MCF 10A (cell line): ENCODE measurements around the gene ARVCF. TPM values are rescaled to one million over a fixed set of nuclear protein-coding genes. Genes with fewer than 3 reads are reported as not detected.

Source experiments
- BruUV-seq: library from RNA; stranded (reverse); fragments of 400-500 nt; replicated peaks from 2 replicates; lab custom pipeline; 2021; lab: Mats Ljungman, UMichigan
- CTCF ChIA-PET: fragments of 300-600 bp; sonication (Branson Sonifier 250); formaldehyde crosslinking; extraction: SDS; loops from one replicate; lab custom pipeline; 2021; ENCODE audit warnings: antibody characterized with exemption, inconsistent platforms; lab: Yijun Ruan, JAX
- POLR2A ChIA-PET: fragments of 300-600, 350-650 bp; sonication (Branson Sonifier 250); formaldehyde crosslinking; extraction: SDS; loops from one replicate; lab custom pipeline; 2020; ENCODE audit warnings: antibody characterized with exemption, inconsistent platforms; lab: Yijun Ruan, JAX
- DNase-seq: peaks from one replicate; pipeline ENCODE4 v3.0.0-alpha.2; 2018; ENCODE audit not compliant: unreplicated experiment
- H3K27ac Mint-ChIP-seq: one replicate; pipeline ENCODE4 v1.8.0; 2022; ENCODE audit warnings: mild to moderate bottlenecking, low read depth, mixed read lengths; ENCODE audit not compliant: unreplicated experiment
- H3K27me3 Mint-ChIP-seq: one replicate; pipeline ENCODE4 v1.8.0; 2022; ENCODE audit warnings: mixed read lengths; ENCODE audit not compliant: insufficient read depth, unreplicated experiment
- H3K36me3 Mint-ChIP-seq: one replicate; pipeline ENCODE4 v1.8.0; 2022; ENCODE audit warnings: mild to moderate bottlenecking, moderate library complexity, mixed read lengths; ENCODE audit not compliant: insufficient read depth, unreplicated experiment
- H3K4me1 Mint-ChIP-seq: one replicate; pipeline ENCODE4 v1.8.0; 2022; ENCODE audit warnings: mixed read lengths; ENCODE audit not compliant: insufficient read depth, unreplicated experiment
- H3K4me3 Mint-ChIP-seq: one replicate; pipeline ENCODE4 v1.8.0; 2022; ENCODE audit warnings: mild to moderate bottlenecking, moderate library complexity, mixed read lengths; ENCODE audit not compliant: unreplicated experiment
- H3K9me3 Mint-ChIP-seq: one replicate; pipeline ENCODE4 v1.8.0; 2022; ENCODE audit warnings: mixed read lengths; ENCODE audit not compliant: unreplicated experiment
- CTCF ChIP-seq: fragments of 200-600 bp; IDR thresholded peaks from one replicate; pipeline ENCODE4 v1.8.0; 2022; ENCODE audit warnings: antibody characterized with exemption, mild to moderate bottlenecking; ENCODE audit not compliant: unreplicated experiment
- intact Hi-C: fragments of 100-400 bp; cut with micrococcal nuclease; formaldehyde crosslinking; loops from 2 replicates; pipeline ENCODE4 v1.14.1; 2022
- total RNA-seq: library from RNA; stranded (reverse); gene quantifications from 2 replicates; pipeline ENCODE4 v1.2.3, GENCODE V29; 2022

Gene ARVCF
- total RNA-seq, 1 experiment from 2014 or later, result 7.5 TPM

DNA sequence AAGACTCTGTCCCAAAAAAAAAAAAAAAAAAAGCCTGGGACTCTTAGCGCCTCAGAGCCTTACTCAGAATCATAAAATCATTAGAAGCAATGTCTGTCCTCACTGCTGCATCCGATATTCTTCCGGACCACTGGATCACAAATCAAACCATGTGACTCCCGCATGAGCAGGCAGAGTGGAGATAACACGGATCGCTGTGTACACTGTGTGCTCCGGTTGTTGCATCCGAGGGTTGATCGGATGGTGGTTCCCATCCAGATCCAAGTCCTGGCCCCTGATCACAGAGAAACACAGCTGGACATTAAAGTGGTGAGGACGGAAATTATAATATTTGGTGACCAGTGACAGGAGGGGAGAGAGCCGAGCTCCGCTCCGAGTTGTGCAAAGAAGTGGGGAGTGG, 65.3 kb downstream of the ARVCF start:
- ChIA-PET POLR2A (no interaction called here), CTCF (interaction anchor here (0.6 to 1.9 kb wide), 5 partner anchors 11 to 233 kb away, joined by 3 to 4 read pairs (median 3); no protein-coding TSS in a partner anchor)
- BruUV-seq, result no TSS peak
- Mint-ChIP-seq H3K9me3 (no peaks in the 10 kb centered on the region), H3K27me3 (no peaks in the 10 kb centered on the region), H3K4me3 (no peak overlapping the region), H3K27ac (no peak overlapping the region), H3K4me1 (peaks cover 14% of the 10 kb centered on the region), H3K36me3 (peaks cover 28% of the 10 kb centered on the region)
- no peak for DNase-seq
- intact Hi-C loops, result no loop called here
- TF ChIP-seq CTCF, result no peak

DNA sequence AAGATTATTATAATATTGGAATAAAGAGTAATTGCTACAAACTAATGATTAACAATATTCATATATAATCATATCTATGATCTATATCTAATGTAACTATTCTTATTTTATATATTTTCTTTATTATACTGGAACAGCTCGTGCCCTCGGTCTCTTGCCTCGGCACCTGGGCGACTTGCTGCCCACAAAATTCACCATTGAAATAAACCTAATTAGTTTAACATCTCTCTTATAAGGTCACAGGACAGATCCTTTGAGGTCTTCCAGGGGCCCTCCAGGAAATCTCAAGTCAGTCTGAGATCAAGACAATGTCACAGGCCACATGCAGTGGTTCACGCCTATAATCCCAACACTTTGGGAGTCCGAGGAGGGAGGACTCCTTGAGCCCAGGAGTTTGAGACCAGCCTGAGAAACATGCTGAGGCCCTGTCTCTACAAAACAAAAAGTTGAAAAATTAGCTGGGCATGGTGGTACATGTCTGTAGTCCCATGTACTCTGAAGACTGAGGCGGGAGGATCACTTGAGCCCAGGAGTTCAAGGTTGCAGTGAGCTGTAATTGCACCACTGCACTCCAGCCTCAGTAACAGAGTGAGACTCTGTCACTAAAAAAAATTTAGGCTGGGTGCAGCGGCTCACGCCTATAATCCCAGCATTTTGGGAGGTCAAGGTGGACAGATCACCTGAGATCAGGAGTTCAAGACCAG, 68.4 kb downstream of the ARVCF start:
- BruUV-seq, result no TSS peak
- intact Hi-C loops, result no loop called here
- Mint-ChIP-seq H3K4me3 (no peak overlapping the region), H3K9me3 (no peaks in the 10 kb centered on the region), H3K27me3 (no peaks in the 10 kb centered on the region), H3K4me1 (peaks cover 17% of the 10 kb centered on the region), H3K27ac (no peak overlapping the region), H3K36me3 (peaks cover 22% of the 10 kb centered on the region)
- POLR2A ChIA-PET, result interaction anchor here (0.8 to 1.4 kb wide), 3 partner anchors 98 to 218 kb away, joined by 3 read pairs; no protein-coding TSS in a partner anchor
- TF ChIP-seq CTCF, result no peak
- CTCF ChIA-PET, result interaction anchor here (0.6 to 1.6 kb wide), 11 partner anchors 9 to 214 kb away, joined by 3 to 5 read pairs (median 4); no protein-coding TSS in a partner anchor
- no peak for DNase-seq

DNA sequence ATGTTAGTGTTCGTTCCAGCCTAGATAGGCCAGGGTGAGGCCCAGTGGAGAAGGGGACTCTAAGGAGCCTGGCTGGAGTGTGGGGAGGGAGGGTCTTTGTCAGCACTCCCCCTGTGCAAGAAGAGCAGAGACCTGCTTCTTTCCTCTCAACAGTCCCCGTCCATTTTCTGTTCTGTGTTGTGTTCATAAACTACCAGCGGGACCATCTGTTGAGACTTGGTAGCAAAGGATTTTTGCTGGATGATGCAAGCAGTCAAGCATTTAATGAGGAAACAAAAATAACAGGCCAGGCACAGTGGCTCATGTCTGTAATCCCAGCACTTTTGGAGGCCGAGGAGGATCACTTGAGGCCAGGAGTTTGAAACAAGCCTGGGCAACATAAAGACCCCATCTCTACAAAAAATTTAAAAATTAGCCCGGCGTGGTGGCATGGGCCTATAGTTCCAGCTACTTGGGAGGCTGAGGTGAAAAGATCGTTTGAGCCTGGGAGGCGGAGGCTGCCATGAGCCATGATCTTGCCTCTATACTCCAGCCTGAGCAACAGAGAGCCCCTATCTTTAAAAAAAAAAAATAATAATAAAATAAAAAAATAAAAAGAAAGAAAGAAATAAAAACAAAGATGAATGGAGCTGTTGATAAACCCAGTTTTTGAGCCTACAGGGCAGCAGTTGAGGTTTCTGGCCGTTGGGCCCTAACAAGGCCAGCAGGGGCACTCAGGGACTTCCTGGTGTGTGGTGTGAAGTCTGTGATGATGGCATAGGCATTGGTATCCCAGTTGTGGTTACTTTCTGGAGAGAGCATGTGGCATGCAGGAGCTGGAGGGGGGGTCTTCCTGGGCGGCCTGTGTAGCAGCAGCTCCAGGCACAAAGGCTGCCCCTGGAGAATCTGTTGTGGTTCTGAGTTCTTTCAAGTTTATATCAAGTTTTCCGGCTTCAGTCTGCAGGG, 73.3 kb downstream of the ARVCF start:
- DNase-seq, result peak; percentile 73
- peak overlapping the region; percentile 97 for H3K27ac Mint-ChIP-seq
- no peak for TF ChIP-seq CTCF
- H3K9me3 Mint-ChIP-seq, result no peaks in the 10 kb centered on the region
- no TSS peak for BruUV-seq
- H3K27me3 Mint-ChIP-seq, result no peaks in the 10 kb centered on the region
- H3K36me3 Mint-ChIP-seq, result peaks cover 14% of the 10 kb centered on the region
- intact Hi-C loops, result no loop called here
- H3K4me1 Mint-ChIP-seq, result peaks cover 34% of the 10 kb centered on the region
- ChIA-PET CTCF (interaction anchor here (0.7 to 2.5 kb wide), 3 partner anchors 10 to 213 kb away, joined by 3 to 11 read pairs (median 3); no protein-coding TSS in a partner anchor), POLR2A (interaction anchor here (0.5 to 1.4 kb wide), 7 partner anchors 10 to 626 kb away, joined by 3 to 4 read pairs (median 3); no protein-coding TSS in a partner anchor)
- peak overlapping the region; percentile 89 for H3K4me3 Mint-ChIP-seq
